Endothelial cell (in vitro differentiated cells): ENCODE results near the gene MYO3B. TPM values are rescaled to one million over a fixed set of nuclear protein-coding genes. Genes with fewer than 3 reads are reported as not detected.

ENCODE experiments used
- DNase-seq: peaks from one replicate; pipeline ENCODE4 v3.0.0; 2021; ENCODE audit warnings: low spot score
- H3K27ac Mint-ChIP-seq: one replicate; pipeline ENCODE4 v1.8.0; 2021; ENCODE audit warnings: mixed read lengths, inconsistent platforms; ENCODE audit not compliant: unreplicated experiment
- H3K27me3 Mint-ChIP-seq: one replicate; pipeline ENCODE4 v1.8.0; 2021; ENCODE audit warnings: mild to moderate bottlenecking, moderate library complexity, mixed read lengths, inconsistent platforms; ENCODE audit not compliant: unreplicated experiment
- H3K36me3 Mint-ChIP-seq: one replicate; pipeline ENCODE4 v1.8.0; 2021; ENCODE audit warnings: mild to moderate bottlenecking, low read depth, mixed read lengths, inconsistent platforms; ENCODE audit not compliant: unreplicated experiment
- H3K4me1 Mint-ChIP-seq: one replicate; pipeline ENCODE4 v1.8.0; 2021; ENCODE audit warnings: mild to moderate bottlenecking, mixed read lengths, inconsistent platforms; ENCODE audit not compliant: unreplicated experiment
- H3K4me3 Mint-ChIP-seq: one replicate; pipeline ENCODE4 v1.8.0; 2021; ENCODE audit warnings: mild to moderate bottlenecking, mixed read lengths, inconsistent platforms; ENCODE audit not compliant: unreplicated experiment
- H3K9me3 Mint-ChIP-seq: one replicate; pipeline ENCODE4 v1.8.0; 2021; ENCODE audit warnings: mixed read lengths, inconsistent platforms; ENCODE audit not compliant: unreplicated experiment
- CTCF ChIP-seq: fragments of 200-600 bp; sonication (generic); IDR thresholded peaks from one replicate; pipeline ENCODE4 v1.5.0; 2021; ENCODE audit warnings: antibody characterized with exemption; ENCODE audit not compliant: unreplicated experiment
- long read RNA-seq: library from polyadenylated mRNA; unstranded; transcript quantifications from one replicate; pipeline ENCODE4 v2.0.0, GENCODE V29; 2020; ENCODE audit not compliant: unreplicated experiment
- total RNA-seq: library from RNA; stranded (reverse); fragmentation: NEBNext Ultra II Directional; extraction: Animal tissue kit (Norgen Biotek cat#: 25700); gene quantifications from one replicate; pipeline ENCODE4 v1.2.1, GENCODE V29; 2021; ENCODE audit not compliant: unreplicated experiment

MYO3B gene
- 1.3 TPM for total RNA-seq
- long read RNA-seq, result 0 reads

GRCh38 chr2:170177950-170178781, at the start of gene MYO3B:
TSS of gene MYO3B (plus strand) at chr2:170178147. CDS start at chr2:170178288, 141 bp downstream.
- Mint-ChIP-seq H3K4me3 (no peak within 1 kb of the TSS), H3K36me3 (no peaks in the 10 kb centered on the region), H3K27ac (no peak within 1 kb of the TSS), H3K9me3 (no peaks in the 10 kb centered on the region), H3K27me3 (no peaks in the 10 kb centered on the region), H3K4me1 (no peaks in the 10 kb centered on the region)
- DNase-seq, result no peak
- TF ChIP-seq CTCF, result no peak

- peaks cover 2% of the 10 kb centered on the region for H3K4me1 Mint-ChIP-seq
- no peak for TF ChIP-seq CTCF
- no peaks in the 10 kb centered on the region for H3K36me3 Mint-ChIP-seq
- H3K27ac Mint-ChIP-seq, result no peak overlapping the region
- no peak overlapping the region for H3K4me3 Mint-ChIP-seq
- DNase-seq, result no peak
- no peaks in the 10 kb centered on the region for H3K9me3 Mint-ChIP-seq
- H3K27me3 Mint-ChIP-seq, result peaks cover 3% of the 10 kb centered on the region
These were observed 38.5 kb upstream of the MYO3B start for GRCh38 chr2:170139276-170139967.

GRCh38 chr2:170140561-170140960, 37.4 kb upstream of the MYO3B start:
- Mint-ChIP-seq H3K4me1 (peaks cover 2% of the 10 kb centered on the region), H3K27me3 (peaks cover 3% of the 10 kb centered on the region), H3K27ac (no peak overlapping the region), H3K9me3 (no peaks in the 10 kb centered on the region), H3K4me3 (no peak overlapping the region), H3K36me3 (no peaks in the 10 kb centered on the region)
- no peak for TF ChIP-seq CTCF
- no peak for DNase-seq

- Mint-ChIP-seq H3K36me3 (no peaks in the 10 kb centered on the region), H3K27me3 (peaks cover 3% of the 10 kb centered on the region), H3K4me1 (peaks cover 2% of the 10 kb centered on the region), H3K4me3 (no peak overlapping the region), H3K9me3 (no peaks in the 10 kb centered on the region), H3K27ac (no peak overlapping the region)
- no peak for TF ChIP-seq CTCF
- no peak for DNase-seq
These were observed 36.1 kb upstream of the MYO3B start for GRCh38 chr2:170141865-170142264.

GRCh38 chr2:170142502-170142901, 35.4 kb upstream of the MYO3B start:
- Mint-ChIP-seq H3K27me3 (peaks cover 3% of the 10 kb centered on the region), H3K36me3 (no peaks in the 10 kb centered on the region), H3K4me1 (peaks cover 2% of the 10 kb centered on the region), H3K4me3 (no peak overlapping the region), H3K9me3 (no peaks in the 10 kb centered on the region), H3K27ac (no peak overlapping the region)
- TF ChIP-seq CTCF, result no peak
- no peak for DNase-seq
